ENCODE data around the gene FYTTD1.
A peak's percentile ranks its signal among the peaks of the same experiment; 100 is the strongest.

Gene FYTTD1

DNA sequence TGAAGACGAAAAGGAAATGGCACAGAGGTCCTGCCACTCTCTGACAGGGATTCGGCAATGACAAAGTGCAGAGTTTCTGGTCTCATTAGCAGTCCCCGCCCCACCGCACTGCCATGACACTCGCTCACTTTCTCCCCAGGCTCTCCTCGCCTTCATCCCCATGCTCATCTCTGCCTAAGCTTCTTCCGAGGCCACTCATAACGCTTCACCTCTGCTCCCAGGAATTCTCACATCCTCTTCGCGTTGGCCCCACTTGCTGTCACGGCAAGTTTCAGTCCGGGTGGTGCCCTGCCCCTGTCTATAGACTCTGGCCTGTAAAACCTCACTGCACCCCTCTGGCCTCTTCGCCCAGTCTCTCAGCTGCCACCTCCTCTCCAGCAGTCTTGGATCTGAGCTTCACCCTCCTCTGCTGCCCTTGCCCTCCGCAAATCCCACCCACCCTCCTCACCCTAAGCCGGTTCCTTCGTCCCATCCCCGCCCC, 13.6 kb upstream of the FYTTD1 start:
- H3K4me2 ChIP-seq, result peak overlapping the region; percentile 96
- peak overlapping the region; percentile 40 for H3K9ac ChIP-seq
- H4K20me1 ChIP-seq (ENCODE audit: insufficient read depth), result no peaks in the 10 kb centered on the region
- TF ChIP-seq, protein P1, sequence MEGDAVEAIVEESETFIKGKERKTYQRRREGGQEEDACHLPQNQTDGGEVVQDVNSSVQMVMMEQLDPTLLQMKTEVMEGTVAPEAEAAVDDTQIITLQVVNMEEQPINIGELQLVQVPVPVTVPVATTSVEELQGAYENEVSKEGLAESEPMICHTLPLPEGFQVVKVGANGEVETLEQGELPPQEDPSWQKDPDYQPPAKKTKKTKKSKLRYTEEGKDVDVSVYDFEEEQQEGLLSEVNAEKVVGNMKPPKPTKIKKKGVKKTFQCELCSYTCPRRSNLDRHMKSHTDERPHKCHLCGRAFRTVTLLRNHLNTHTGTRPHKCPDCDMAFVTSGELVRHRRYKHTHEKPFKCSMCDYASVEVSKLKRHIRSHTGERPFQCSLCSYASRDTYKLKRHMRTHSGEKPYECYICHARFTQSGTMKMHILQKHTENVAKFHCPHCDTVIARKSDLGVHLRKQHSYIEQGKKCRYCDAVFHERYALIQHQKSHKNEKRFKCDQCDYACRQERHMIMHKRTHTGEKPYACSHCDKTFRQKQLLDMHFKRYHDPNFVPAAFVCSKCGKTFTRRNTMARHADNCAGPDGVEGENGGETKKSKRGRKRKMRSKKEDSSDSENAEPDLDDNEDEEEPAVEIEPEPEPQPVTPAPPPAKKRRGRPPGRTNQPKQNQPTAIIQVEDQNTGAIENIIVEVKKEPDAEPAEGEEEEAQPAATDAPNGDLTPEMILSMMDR (conservative IDR thresholded peaks at IDR 0.05; ENCODE audit: low read depth, low read length), result no peak
- peaks cover 19% of the 10 kb centered on the region for H3K79me2 ChIP-seq (ENCODE audit: insufficient read depth, low read depth)
- peak overlapping the region; percentile 65 for H3K27ac ChIP-seq
- H2AFZ ChIP-seq (ENCODE audit: low read depth), result peak overlapping the region; percentile 63; the same call in 1 of the 2 replicates
- H3K4me3 ChIP-seq (IDR thresholded peaks at IDR 0.05; ENCODE audit: insufficient read depth, low read depth, low read length), result peak overlapping the region; percentile 36
- H3K4me1 ChIP-seq (ENCODE audit: low read depth, poor library complexity, severe bottlenecking), result peaks cover 51% of the 10 kb centered on the region
- H3K27me3 ChIP-seq (ENCODE audit: insufficient read depth, low read depth), result no peaks in the 10 kb centered on the region
- no peaks in the 10 kb centered on the region for H3K36me3 ChIP-seq (ENCODE audit: insufficient read depth)

DNA sequence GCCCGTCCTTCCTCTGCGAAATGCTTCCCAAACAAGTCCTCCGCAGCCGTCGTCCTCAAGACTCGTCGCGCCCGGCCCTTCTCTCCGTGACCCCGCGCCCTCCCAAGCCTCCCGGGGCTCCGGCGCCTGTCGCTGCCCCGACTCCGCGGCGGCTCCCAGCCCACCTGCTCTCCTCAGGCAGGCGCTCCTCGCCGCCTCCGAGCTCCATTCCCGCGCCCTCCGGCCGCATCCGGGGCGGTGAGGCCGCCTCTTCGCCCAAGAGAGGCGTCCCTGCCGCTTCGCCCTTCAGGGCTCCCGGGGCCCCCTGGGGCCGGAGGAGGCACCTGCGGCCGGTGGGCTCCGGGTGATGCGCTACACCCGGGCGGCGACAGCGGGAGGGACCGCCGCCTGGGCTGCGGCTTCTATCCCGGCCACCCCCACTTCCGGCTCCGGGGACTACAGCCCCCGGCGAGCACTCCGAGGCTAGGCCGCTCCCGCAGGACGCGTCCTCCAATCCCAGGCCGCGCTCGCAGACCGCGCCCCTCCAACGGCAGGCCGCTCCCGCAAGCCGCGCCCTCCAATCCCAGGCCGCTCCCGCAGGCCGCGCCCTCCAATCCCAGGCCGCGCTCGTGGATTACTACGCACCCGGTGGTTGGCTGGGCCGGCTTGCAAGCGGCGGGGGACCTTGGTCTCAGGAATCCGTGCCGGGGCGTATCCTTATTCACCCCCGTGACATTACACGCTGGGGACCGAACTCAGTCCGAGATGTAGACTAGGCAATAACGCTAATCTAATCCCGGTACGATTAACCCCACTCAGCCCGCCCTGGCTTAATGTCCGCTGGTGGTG, 13.0 kb upstream of the FYTTD1 start, which contains the start of gene RUBCN:
TSS of gene RUBCN (minus strand) at position 414 of the 828 bp plus-strand sequence. CDS start at position 229, 185 bp downstream.
- Histone ChIP-seq H3K36me3 (ENCODE audit: insufficient read depth) (no peaks in the 10 kb centered on the region), H3K79me2 (ENCODE audit: insufficient read depth, low read depth) (peaks cover 19% of the 10 kb centered on the region), H3K27ac (peak within 1 kb of the TSS; percentile 65), H3K4me3 (IDR thresholded peaks at IDR 0.05; ENCODE audit: insufficient read depth, low read depth, low read length) (peak within 1 kb of the TSS; percentile 93), H3K4me2 (peak within 1 kb of the TSS; percentile 96), H3K9ac (peak within 1 kb of the TSS; percentile 40), H4K20me1 (ENCODE audit: insufficient read depth) (no peaks in the 10 kb centered on the region), H2AFZ (ENCODE audit: low read depth) (peak within 1 kb of the TSS; percentile 86), H3K27me3 (ENCODE audit: insufficient read depth, low read depth) (no peaks in the 10 kb centered on the region), H3K4me1 (ENCODE audit: low read depth, poor library complexity, severe bottlenecking) (peaks cover 50% of the 10 kb centered on the region)
- TF ChIP-seq, protein P1 (conservative IDR thresholded peaks at IDR 0.05; ENCODE audit: low read depth, low read length), result no peak

DNA sequence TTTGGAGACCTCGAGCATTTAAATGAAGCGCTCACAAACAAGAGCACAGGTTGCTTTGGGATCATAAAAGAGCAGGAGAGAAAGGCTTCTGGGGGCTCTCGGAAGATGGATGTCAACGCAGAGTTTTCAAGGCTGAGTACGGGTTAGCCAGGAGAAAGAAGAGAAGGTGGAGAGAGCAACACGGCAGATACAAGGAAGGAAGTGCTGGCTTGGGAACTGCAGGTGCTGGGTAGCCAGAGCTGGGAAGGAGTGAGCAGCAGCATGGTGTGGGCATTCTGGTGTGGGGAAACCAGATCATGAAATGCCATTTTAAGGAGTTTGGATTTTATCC, 12.4 kb upstream of the FYTTD1 start:
- Histone ChIP-seq H3K9ac (peak overlapping the region; percentile 40; the same call in 1 of the 2 replicates), H4K20me1 (ENCODE audit: insufficient read depth) (no peaks in the 10 kb centered on the region), H3K4me2 (peak overlapping the region; percentile 72), H3K27me3 (ENCODE audit: insufficient read depth, low read depth) (no peaks in the 10 kb centered on the region), H3K4me1 (ENCODE audit: low read depth, poor library complexity, severe bottlenecking) (peaks cover 45% of the 10 kb centered on the region), H3K27ac (peak overlapping the region; percentile 18; the same call in 1 of the 2 replicates), H2AFZ (ENCODE audit: low read depth) (peak overlapping the region; percentile 86), H3K36me3 (ENCODE audit: insufficient read depth) (no peaks in the 10 kb centered on the region), H3K79me2 (ENCODE audit: insufficient read depth, low read depth) (peaks cover 16% of the 10 kb centered on the region), H3K4me3 (IDR thresholded peaks at IDR 0.05; ENCODE audit: insufficient read depth, low read depth, low read length) (peak overlapping the region; percentile 93)
- TF ChIP-seq, protein P1 (conservative IDR thresholded peaks at IDR 0.05; ENCODE audit: low read depth, low read length), result no peak

DNA sequence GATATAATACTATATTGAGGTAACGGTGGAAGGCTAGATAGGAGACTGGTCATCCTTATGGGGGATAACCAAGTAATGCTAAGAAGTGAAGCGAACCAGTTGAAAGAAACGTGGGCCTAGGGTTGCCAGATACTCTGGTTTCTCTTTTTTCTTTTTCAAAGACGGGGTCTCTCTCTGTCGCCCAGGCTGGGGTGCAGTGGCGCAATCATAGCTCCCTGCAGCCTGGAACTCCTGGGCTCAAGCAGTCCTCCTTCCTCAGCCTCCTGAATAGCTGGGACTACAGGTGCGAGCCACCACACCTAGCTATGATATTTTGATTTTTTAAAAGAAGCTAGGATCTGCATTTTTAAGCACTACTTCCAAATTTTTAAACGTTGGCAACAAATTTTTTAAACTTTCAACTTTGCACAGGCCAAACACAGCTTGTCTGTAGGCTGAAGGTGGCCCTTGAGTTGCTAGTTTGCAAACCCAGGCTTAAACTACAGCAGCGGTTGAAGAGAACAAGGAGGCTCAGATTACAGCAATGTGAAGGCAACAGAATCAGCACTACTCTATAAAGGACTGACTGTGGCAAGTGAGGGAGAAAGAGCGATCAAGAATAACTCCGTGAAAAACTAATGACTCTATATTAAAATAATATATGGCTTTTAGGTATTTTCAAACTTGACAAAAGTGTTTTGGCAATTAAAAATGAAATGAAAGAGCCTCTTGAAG, 11.8 kb upstream of the FYTTD1 start:
- no peaks in the 10 kb centered on the region for H4K20me1 ChIP-seq (ENCODE audit: insufficient read depth)
- no peak overlapping the region for H3K4me3 ChIP-seq (IDR thresholded peaks at IDR 0.05; ENCODE audit: insufficient read depth, low read depth, low read length)
- H3K4me2 ChIP-seq, result peak overlapping the region; percentile 72
- H2AFZ ChIP-seq (ENCODE audit: low read depth), result peak overlapping the region; percentile 86; the same call in 1 of the 2 replicates
- TF ChIP-seq, protein P1 (conservative IDR thresholded peaks at IDR 0.05; ENCODE audit: low read depth, low read length), result no peak
- H3K36me3 ChIP-seq (ENCODE audit: insufficient read depth), result no peaks in the 10 kb centered on the region
- H3K79me2 ChIP-seq (ENCODE audit: insufficient read depth, low read depth), result peaks cover 10% of the 10 kb centered on the region
- H3K9ac ChIP-seq, result no peak overlapping the region; the same call in 1 of the 2 replicates
- no peaks in the 10 kb centered on the region for H3K27me3 ChIP-seq (ENCODE audit: insufficient read depth, low read depth)
- H3K4me1 ChIP-seq (ENCODE audit: low read depth, poor library complexity, severe bottlenecking), result peaks cover 39% of the 10 kb centered on the region
- no peak overlapping the region; the same call in 1 of the 2 replicates for H3K27ac ChIP-seq

Measured in KMS-11 (cell line).